Karpas-422 (cell line): ENCODE data around the gene HSH2D. TPM values are rescaled to one million over a fixed set of nuclear protein-coding genes. Genes with fewer than 3 reads are reported as not detected.
A peak's percentile ranks its signal among the peaks of the same experiment; 100 is the strongest.

Source experiments
- DNase-seq: peaks from one replicate; pipeline ENCODE4 v3.0.0-alpha.2; 2015
- H2AFZ ChIP-seq: fragments of 200-600 bp; sonication (generic); 2 replicates; pipeline ENCODE4 v1.6.1; 2014; ENCODE audit warnings: antibody characterized with exemption, low read length, mixed read lengths
- H3K27ac ChIP-seq: fragments of 200-600 bp; sonication (generic); 2 replicates; pipeline ENCODE4 v1.5.1; 2014; ENCODE audit warnings: mild to moderate bottlenecking, low read length, moderate library complexity
- H3K27me3 ChIP-seq: fragments of 200-600 bp; sonication (generic); 2 replicates; pipeline ENCODE4 v1.6.1; 2014; ENCODE audit warnings: low read length, mixed read lengths
- H3K36me3 ChIP-seq: fragments of 200-600 bp; sonication (generic); 2 replicates; pipeline ENCODE4 v1.6.1; 2014; ENCODE audit warnings: low read length, mixed read lengths; ENCODE audit not compliant: insufficient read depth
- H3K4me1 ChIP-seq: fragments of 200-600 bp; sonication (generic); 2 replicates; pipeline ENCODE4 v1.6.1; 2014; ENCODE audit warnings: mild to moderate bottlenecking, low read length, mixed read lengths
- H3K4me2 ChIP-seq: fragments of 200-600 bp; sonication (generic); 2 replicates; pipeline ENCODE4 v1.6.1; 2014; ENCODE audit warnings: low read length, low read depth, mild to moderate bottlenecking; ENCODE audit not compliant: poor library complexity, severe bottlenecking
- H3K4me3 ChIP-seq: fragments of 200-600 bp; sonication (generic); 2 replicates; pipeline ENCODE4 v1.5.1; 2014; ENCODE audit warnings: mild to moderate bottlenecking, antibody characterized with exemption, low read length, mixed read lengths
- H3K79me2 ChIP-seq: fragments of 200-600 bp; sonication (generic); 2 replicates; pipeline ENCODE4 v1.6.1; 2014; ENCODE audit warnings: mild to moderate bottlenecking, low read length, mixed read lengths
- H3K9ac ChIP-seq: fragments of 200-600 bp; sonication (generic); 2 replicates; pipeline ENCODE4 v1.6.0; 2014; ENCODE audit warnings: low read length
- H3K9me2 ChIP-seq: fragments of 200-600 bp; sonication (generic), shearing (Covaris generic); replicated peaks from 2 replicates; pipeline ENCODE4 v1.6.0; 2014; ENCODE audit warnings: mild to moderate bottlenecking, low read length, moderate library complexity; ENCODE audit not compliant: insufficient read depth
- H3K9me3 ChIP-seq: fragments of 300-700, 200-600 bp; sonication (generic); 2 replicates; pipeline ENCODE4 v1.6.1; 2014; ENCODE audit warnings: low read length, mixed read lengths
- H4K20me1 ChIP-seq: fragments of 200-600 bp; sonication (generic); 2 replicates; pipeline ENCODE4 v1.6.1; 2014; ENCODE audit warnings: mild to moderate bottlenecking, antibody characterized with exemption, low read length, low read depth; ENCODE audit not compliant: insufficient read depth
- total RNA-seq: library from RNA; depleted of rRNA; stranded (reverse); fragments of >200 nt; shearing (Covaris generic); gene quantifications from 2 replicates; pipeline ENCODE4 v1.2.3, GENCODE V29; 2014; ENCODE audit warnings: low replicate concordance

Gene HSH2D
- total RNA-seq, 1 experiment from 2014 or later, result 22.7 TPM

DNA sequence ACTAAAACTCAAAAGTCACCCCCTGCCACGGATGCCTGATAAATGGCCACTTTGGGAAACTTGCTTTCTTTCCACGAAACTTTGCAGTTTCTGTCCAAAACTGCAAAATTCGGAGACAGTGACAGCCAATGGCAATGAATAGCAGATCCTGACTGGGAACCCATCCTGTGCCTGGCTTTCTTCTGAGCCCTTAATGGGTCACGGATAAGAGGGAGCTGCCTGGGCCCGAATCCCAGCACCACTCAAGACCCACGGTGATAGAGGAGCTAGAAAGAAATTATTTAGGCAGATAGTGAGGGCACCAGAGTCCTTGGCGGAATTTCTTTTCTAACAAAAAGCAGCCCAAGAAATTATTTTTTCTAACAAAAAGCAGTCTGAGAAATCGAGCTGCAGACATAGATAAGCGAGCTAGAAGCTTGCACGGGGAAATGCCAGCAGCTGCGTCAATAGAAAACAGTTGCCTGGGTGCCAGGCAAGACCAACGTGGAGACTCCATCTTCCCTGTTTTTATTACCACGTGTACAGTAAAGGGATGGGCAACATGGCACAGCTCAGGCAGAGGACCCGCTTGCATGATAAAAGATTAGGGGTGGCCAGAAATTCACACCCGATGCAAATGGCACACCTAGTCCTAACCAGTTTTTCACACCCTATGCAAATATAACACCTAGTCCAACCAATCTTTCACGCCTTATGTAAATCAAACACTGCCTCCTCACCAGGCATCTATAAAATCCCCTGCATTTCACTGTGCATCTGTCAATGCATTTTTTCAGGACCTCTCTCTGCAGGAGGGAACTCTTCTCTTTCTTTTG lies 7.1 kb upstream of the HSH2D start:
- peak; percentile 74 for DNase-seq
- H3K79me2 ChIP-seq, result no peaks in the 10 kb centered on the region

DNA sequence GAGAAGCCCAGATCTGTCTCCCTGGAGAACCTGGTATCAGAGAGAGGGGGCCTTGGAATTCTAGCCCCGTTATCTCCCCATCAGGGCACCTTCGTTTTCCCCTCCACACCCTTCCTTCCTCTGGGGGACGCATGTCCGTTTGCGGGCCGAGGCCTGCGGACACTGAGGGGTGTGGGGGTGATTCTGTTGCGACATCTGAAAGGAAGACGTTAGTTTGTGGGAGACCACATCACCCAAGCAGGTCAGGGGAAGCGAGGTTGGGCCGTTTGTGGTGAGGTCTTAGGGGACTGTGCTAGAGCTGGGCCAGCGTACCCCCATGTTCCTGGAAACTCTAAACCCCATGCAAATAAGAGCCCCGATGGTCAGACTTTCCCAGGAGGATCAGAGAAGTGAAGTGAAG lies 3.7 kb upstream of the HSH2D start:
- peaks cover 41% of the 10 kb centered on the region for H3K4me1 ChIP-seq
- no peak overlapping the region for H3K9ac ChIP-seq
- H3K27me3 ChIP-seq, result no peaks in the 10 kb centered on the region
- no peak overlapping the region for H3K4me3 ChIP-seq
- H3K27ac ChIP-seq, result no peak overlapping the region
- no peaks in the 10 kb centered on the region for H3K9me3 ChIP-seq
- peaks cover 9% of the 10 kb centered on the region; the same call in 1 of the 2 replicates for H3K79me2 ChIP-seq
- H4K20me1 ChIP-seq, result no peaks in the 10 kb centered on the region
- H3K4me2 ChIP-seq, result no peak overlapping the region
- H3K9me2 ChIP-seq, result no peaks in the 10 kb centered on the region
- no peak for DNase-seq
- no peak overlapping the region for H2AFZ ChIP-seq
- H3K36me3 ChIP-seq, result no peaks in the 10 kb centered on the region

More for the DNA sequence above, 7.1 kb upstream of the HSH2D start:
- Histone ChIP-seq H3K9me2 (no peaks in the 10 kb centered on the region), H3K9me3 (no peaks in the 10 kb centered on the region), H4K20me1 (no peaks in the 10 kb centered on the region), H3K4me3 (no peak overlapping the region), H3K27ac (no peak overlapping the region), H3K4me2 (no peak overlapping the region), H3K36me3 (peaks cover 11% of the 10 kb centered on the region), H3K4me1 (peaks cover 23% of the 10 kb centered on the region), H3K27me3 (no peaks in the 10 kb centered on the region), H3K9ac (no peak overlapping the region), H2AFZ (no peak overlapping the region)

DNA sequence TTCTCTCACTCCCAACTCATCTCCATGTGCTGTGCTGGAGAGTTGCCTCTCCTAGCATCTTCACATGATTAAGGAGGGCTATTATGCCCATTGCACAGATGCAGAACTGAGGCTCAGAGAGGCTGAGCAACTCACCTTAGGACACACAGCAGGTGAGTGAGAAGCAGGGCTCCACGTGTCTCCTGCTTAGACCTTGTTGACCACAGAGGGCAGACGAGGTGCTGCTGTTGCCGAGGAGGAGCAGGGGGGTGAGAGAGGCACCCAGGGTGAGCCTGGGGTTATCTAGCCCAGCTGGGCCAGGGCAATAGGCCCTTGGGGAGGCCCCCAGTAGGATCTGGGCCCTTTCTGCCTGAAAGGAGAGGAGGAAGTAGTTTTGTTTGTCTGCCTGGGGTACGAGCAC lies 2.4 kb upstream of the HSH2D start:
- H3K27me3 ChIP-seq, result no peaks in the 10 kb centered on the region
- no peak overlapping the region for H3K9ac ChIP-seq
- H3K9me3 ChIP-seq, result no peaks in the 10 kb centered on the region
- no peaks in the 10 kb centered on the region for H4K20me1 ChIP-seq
- H3K36me3 ChIP-seq, result no peaks in the 10 kb centered on the region
- H2AFZ ChIP-seq, result no peak overlapping the region
- DNase-seq, result peak; percentile 72
- H3K4me2 ChIP-seq, result no peak overlapping the region
- no peaks in the 10 kb centered on the region for H3K9me2 ChIP-seq
- peaks cover 15% of the 10 kb centered on the region for H3K79me2 ChIP-seq
- H3K4me3 ChIP-seq, result no peak overlapping the region
- H3K27ac ChIP-seq, result no peak overlapping the region
- peaks cover 49% of the 10 kb centered on the region for H3K4me1 ChIP-seq

DNA sequence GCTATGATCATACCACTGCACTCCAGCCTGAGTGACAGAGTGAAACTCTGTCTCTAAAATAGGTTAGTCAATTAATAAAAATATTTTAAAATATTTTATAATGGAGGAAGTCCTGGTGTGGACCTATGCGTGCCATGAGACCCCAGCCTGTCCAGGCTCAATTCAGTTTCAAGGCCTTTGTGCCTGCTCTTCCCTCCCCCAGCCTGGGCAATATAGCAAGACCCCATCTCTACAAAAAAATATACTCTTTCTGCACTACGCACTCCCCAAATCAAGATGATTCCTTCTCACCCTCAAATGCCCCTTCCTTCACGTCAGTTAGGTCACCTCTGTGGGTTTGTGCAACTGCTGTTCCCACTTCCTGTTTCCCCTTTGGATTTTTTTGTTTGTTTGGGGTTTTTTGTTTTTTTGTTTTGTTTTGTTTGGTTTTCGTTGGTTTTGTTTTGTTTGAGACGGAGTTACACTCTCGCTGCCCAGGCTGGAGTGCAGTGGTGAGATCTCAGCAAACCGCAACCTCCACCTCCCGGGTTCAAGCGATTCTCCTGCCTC lies 1.4 kb upstream of the HSH2D start:
- no peak overlapping the region for H3K9ac ChIP-seq
- no peaks in the 10 kb centered on the region for H3K36me3 ChIP-seq
- no peak overlapping the region for H3K4me3 ChIP-seq
- H3K9me2 ChIP-seq, result no peaks in the 10 kb centered on the region
- H3K9me3 ChIP-seq, result no peaks in the 10 kb centered on the region
- H3K4me2 ChIP-seq, result no peak overlapping the region
- no peaks in the 10 kb centered on the region for H3K27me3 ChIP-seq
- DNase-seq, result no peak
- no peak overlapping the region for H3K27ac ChIP-seq
- H3K79me2 ChIP-seq, result peaks cover 20% of the 10 kb centered on the region
- H2AFZ ChIP-seq, result no peak overlapping the region
- peaks cover 43% of the 10 kb centered on the region for H3K4me1 ChIP-seq
- H4K20me1 ChIP-seq, result no peaks in the 10 kb centered on the region

DNA sequence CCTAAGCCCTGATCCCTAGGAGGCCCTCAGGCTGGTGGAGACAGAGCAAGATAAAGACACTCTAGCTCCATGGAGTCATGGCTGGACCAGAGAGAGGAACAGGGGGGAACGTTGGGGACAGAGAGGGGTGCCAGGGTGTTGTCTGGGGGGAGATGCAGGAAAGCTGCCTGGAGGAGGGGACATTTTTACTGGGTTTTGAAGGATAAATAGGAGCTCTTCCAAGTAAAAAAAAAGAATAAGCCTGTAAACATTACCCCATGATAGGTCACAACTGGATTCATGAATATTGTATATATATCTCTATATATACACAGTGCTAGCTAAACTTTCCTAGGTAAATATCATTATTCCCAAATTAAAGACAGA lies 714 bp downstream of the HSH2D start:
- Histone ChIP-seq H3K79me2 (peaks cover 20% of the 10 kb centered on the region), H3K4me3 (peak overlapping the region; percentile 82), H4K20me1 (no peaks in the 10 kb centered on the region), H3K4me1 (peaks cover 43% of the 10 kb centered on the region), H3K9me2 (no peaks in the 10 kb centered on the region), H3K4me2 (peak overlapping the region; percentile 93), H3K9me3 (no peaks in the 10 kb centered on the region), H3K27ac (peak overlapping the region; percentile 59), H3K27me3 (no peaks in the 10 kb centered on the region), H3K36me3 (no peaks in the 10 kb centered on the region), H2AFZ (peak overlapping the region; percentile 71; the same call in 1 of the 2 replicates), H3K9ac (peak overlapping the region; percentile 85)
- no peak for DNase-seq

DNA sequence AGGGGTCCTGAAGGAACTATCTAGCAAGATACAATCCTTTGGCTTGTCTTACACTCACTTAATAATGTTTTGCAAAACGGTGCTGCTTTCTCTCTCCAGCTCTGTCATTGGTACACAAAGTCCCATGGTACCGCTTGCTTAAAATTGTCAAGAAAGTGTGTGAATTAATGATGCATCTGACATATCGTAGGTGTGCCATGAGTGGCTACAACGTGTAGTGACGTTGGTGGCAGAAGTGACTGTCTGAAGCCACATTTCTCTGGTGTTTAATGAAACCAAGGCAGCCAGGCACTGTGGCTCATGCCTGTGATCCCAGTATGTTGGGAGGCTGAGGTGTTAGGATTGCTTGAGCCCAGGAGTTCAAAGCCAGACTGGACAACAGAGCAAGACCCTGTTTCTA lies 2.6 kb downstream of the HSH2D start:
- no peak overlapping the region for H3K27ac ChIP-seq
- peaks cover 20% of the 10 kb centered on the region for H3K79me2 ChIP-seq
- H4K20me1 ChIP-seq, result no peaks in the 10 kb centered on the region
- no peaks in the 10 kb centered on the region for H3K9me3 ChIP-seq
- H3K9ac ChIP-seq, result no peak overlapping the region
- no peaks in the 10 kb centered on the region for H3K36me3 ChIP-seq
- H3K4me1 ChIP-seq, result peaks cover 34% of the 10 kb centered on the region
- no peak for DNase-seq
- no peak overlapping the region for H2AFZ ChIP-seq
- no peaks in the 10 kb centered on the region for H3K9me2 ChIP-seq
- no peak overlapping the region for H3K4me3 ChIP-seq
- H3K27me3 ChIP-seq, result no peaks in the 10 kb centered on the region
- H3K4me2 ChIP-seq, result no peak overlapping the region

DNA sequence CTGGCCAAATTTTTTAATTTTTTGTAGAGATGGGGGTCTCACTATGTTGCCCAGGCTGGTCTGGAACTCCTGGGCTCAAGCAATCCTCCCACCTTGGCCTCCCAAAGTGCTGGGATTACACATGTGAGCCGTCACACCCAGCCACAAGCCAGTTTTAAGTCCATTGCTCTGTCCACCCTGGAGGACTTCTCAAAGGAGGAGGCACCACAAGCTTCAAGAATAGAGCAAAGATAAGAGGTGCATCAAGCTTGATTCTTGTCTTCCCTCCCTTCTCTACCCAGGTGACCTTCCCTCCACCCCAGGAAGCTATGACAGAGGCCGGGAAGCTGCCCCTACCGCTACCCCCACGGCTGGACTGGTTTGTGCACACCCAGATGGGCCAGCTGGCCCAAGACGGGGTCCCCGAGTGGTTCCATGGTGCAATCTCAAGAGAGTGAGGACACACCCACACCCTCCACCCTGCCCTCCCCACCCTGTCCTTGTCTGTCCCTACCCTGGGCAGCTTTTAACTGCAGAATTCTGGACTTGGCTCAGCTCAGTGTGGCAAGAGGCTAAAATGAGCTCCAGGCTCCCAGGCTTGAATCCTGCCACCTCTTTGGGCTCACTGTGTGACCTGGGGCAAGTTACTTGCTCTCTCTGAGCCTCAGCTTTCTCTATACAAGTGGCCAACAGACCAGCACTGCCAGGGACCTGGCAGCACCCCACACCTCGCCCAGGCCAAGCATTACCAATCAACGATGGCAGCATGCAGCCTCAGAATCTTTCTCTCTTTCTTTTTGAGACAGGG lies 5.2 kb downstream of the HSH2D start:
- Histone ChIP-seq H3K4me3 (no peak overlapping the region), H3K4me1 (peaks cover 22% of the 10 kb centered on the region), H3K9me2 (no peaks in the 10 kb centered on the region), H3K27ac (no peak overlapping the region), H3K36me3 (peaks cover 6% of the 10 kb centered on the region), H3K9ac (no peak overlapping the region), H2AFZ (no peak overlapping the region), H4K20me1 (no peaks in the 10 kb centered on the region), H3K27me3 (no peaks in the 10 kb centered on the region), H3K79me2 (peaks cover 20% of the 10 kb centered on the region), H3K9me3 (no peaks in the 10 kb centered on the region), H3K4me2 (no peak overlapping the region)
- DNase-seq, result no peak
